ENCODE data around the gene ACSM3. TPM values are rescaled to one million over a fixed set of nuclear protein-coding genes. Genes with fewer than 3 reads are reported as not detected.
"Not testable (repeated sequence)": the region's sequence is repeated elsewhere in the genome, so short reads cannot be mapped to it uniquely, and the experiment has no call there.

ACSM3 gene
- total and polyA plus RNA-seq, 7 donors = 0.13 to 6.5 (median 0.56) TPM

GRCh38 chr16:20803561-20804214 is 39.9 kb downstream of the ACSM3 start:
- H3K36me3 ChIP-seq (ENCODE audit: insufficient read depth in 1 of 2, low read depth in 1 of 2) = peaks cover 0 to 47% of the 10 kb centered on the region in 2 donors
- no peak for TF ChIP-seq CTCF (IDR thresholded peaks at IDR 0.05)
- no peak for ATAC-seq
- H3K27ac ChIP-seq = no peak overlapping the region
- no peaks in the 10 kb centered on the region for H3K9me3 ChIP-seq
- no peak for DNase-seq
- H3K4me3 ChIP-seq = no peak overlapping the region
- H3K27me3 ChIP-seq (ENCODE audit: insufficient read depth in 3 of 3, low read length in 2 of 3) = no peaks in the 10 kb centered on the region
- WGBS, 3 donors = 87 to 93% (median 89%) methylated on average over 7 of the region's 7 CpGs
- intact Hi-C loops (cut with DNase I) = loop anchor here in 1 of 2 donors (5.0 kb wide), 1 partner anchor 279 kb away; no protein-coding TSS in a partner anchor
- peaks cover 17% of the 10 kb centered on the region for H3K4me1 ChIP-seq

GRCh38 chr16:20805684-20806167 is 41.9 kb downstream of the ACSM3 start:
- peaks cover 17% of the 10 kb centered on the region for H3K4me1 ChIP-seq
- intact Hi-C loops (cut with DNase I) = loop anchor here in 1 of 2 donors (5.0 kb wide), 2 partner anchors 63 to 97 kb away; partner anchors contain the start of genes DCUN1D3, LYRM1 and THUMPD1
- WGBS, 3 donors = 1 to 4% (median 3%) methylated on average over 12 of the region's 12 CpGs
- ATAC-seq = peak; percentile 15 to 95 (median 30)
- H3K4me3 ChIP-seq = peak overlapping the region; percentile 94
- peaks cover 0 to 28% of the 10 kb centered on the region in 2 donors for H3K36me3 ChIP-seq (ENCODE audit: insufficient read depth in 1 of 2, low read depth in 1 of 2)
- H3K27me3 ChIP-seq (ENCODE audit: insufficient read depth in 3 of 3, low read length in 2 of 3); H3K9me3 ChIP-seq; DNase-seq: not testable (repeated sequence)
- H3K27ac ChIP-seq = peak overlapping the region; percentile 92

GRCh38 chr16:20806168-20807050 is 42.6 kb downstream of the ACSM3 start, which contains the start of the genes ERI2 and REXO5:
ERI2 (minus strand) TSS chr16:20806472; CDS start chr16:20806430, 42 bp downstream.
REXO5 (plus strand) TSS chr16:20806527; CDS start chr16:20806954, 427 bp downstream.
- 0% methylated on average over 69 to 74 of the region's 74 CpGs for WGBS, 3 donors
- Histone ChIP-seq H3K9me3 (no peaks in the 10 kb centered on the region), H3K4me3 (peak within 1 kb of the TSS; percentile 94), H3K4me1 (peaks cover 17% of the 10 kb centered on the region), H3K27me3 (ENCODE audit: insufficient read depth in 3 of 3, low read length in 2 of 3) (no peaks in the 10 kb centered on the region), H3K36me3 (ENCODE audit: insufficient read depth in 1 of 2, low read depth in 1 of 2) (peaks cover 0 to 21% of the 10 kb centered on the region in 2 donors), H3K27ac (peak within 1 kb of the TSS; percentile 92)
- TF ChIP-seq CTCF (IDR thresholded peaks at IDR 0.05) = peak; percentile 25
- ATAC-seq (peak; percentile 93 to 96 (median 94)), DNase-seq (peak; percentile 89 to 94)
- intact Hi-C loops (cut with DNase I) = loop anchor here in 1 of 2 donors (5.0 kb wide), 2 partner anchors 64 to 96 kb away; partner anchors contain the start of genes DCUN1D3, LYRM1 and THUMPD1

- no peak for DNase-seq
- intact Hi-C loops (cut with DNase I) = loop anchor here in 1 of 2 donors (5.0 kb wide), 2 partner anchors 66 to 94 kb away; partner anchors contain the start of genes DCUN1D3, LYRM1 and THUMPD1
- Histone ChIP-seq H3K36me3 (ENCODE audit: insufficient read depth in 1 of 2, low read depth in 1 of 2) (peaks cover 0 to 7% of the 10 kb centered on the region in 2 donors), H3K4me1 (peaks cover 17% of the 10 kb centered on the region), H3K27ac (no peak overlapping the region), H3K9me3 (no peaks in the 10 kb centered on the region), H3K4me3 (no peak overlapping the region), H3K27me3 (ENCODE audit: insufficient read depth in 3 of 3, low read length in 2 of 3) (no peaks in the 10 kb centered on the region)
- no peak for TF ChIP-seq CTCF (IDR thresholded peaks at IDR 0.05)
- 84 to 95% (median 91%) methylated on average over 11 of the region's 11 CpGs for WGBS, 3 donors
- no peak for ATAC-seq
Measured at GRCh38 chr16:20807862-20808261, 44.0 kb downstream of the ACSM3 start.
